Caco-2 (cell line): ENCODE results near the gene PMEPA1. TPM values are rescaled to one million over a fixed set of nuclear protein-coding genes. Genes with fewer than 3 reads are reported as not detected.

Experiments used
- BruUV-seq: library from RNA; stranded (reverse); fragments of 400-500 nt; replicated peaks from 2 replicates; lab custom pipeline; 2021; lab: Mats Ljungman, UMichigan
- CTCF ChIA-PET: fragments of 300-600 bp; sonication (Branson Sonifier 250); formaldehyde crosslinking; loops from one replicate; lab custom pipeline; 2022; ENCODE audit warnings: antibody characterized with exemption; lab: Charles Lee
- POLR2A ChIA-PET: fragments of 300-600 bp; sonication (Branson Sonifier 250); formaldehyde crosslinking; loops from one replicate; lab custom pipeline; 2022; ENCODE audit warnings: antibody characterized with exemption; lab: Charles Lee
- DNase-seq, 2 experiments: peaks; one replicate each; pipeline versions ENCODE4 v3.0.0 to v3.0.0-alpha.2; 2020 to 2022
- H3K27me3 ChIP-seq: replicated peaks from 2 replicates; pipeline ENCODE4 v1.6.0; 2011; ENCODE audit warnings: low read length; ENCODE audit not compliant: control insufficient read depth, insufficient read depth
- H3K36me3 ChIP-seq: 2 replicates; pipeline ENCODE4 v1.5.1; 2011; ENCODE audit warnings: low read length; ENCODE audit not compliant: control insufficient read depth, insufficient read depth
- H3K4me1 ChIP-seq: fragments of 250-450 bp; sonication (Bioruptor Pico); 2 replicates; pipeline ENCODE4 v1.5.1; 2020; ENCODE audit warnings: mild to moderate bottlenecking
- H3K4me3 ChIP-seq: 2 replicates; pipeline ENCODE4 v1.5.1; 2011; ENCODE audit warnings: low read depth, mild to moderate bottlenecking, control low read depth, low read length
- H3K9me3 ChIP-seq: fragments of 250-450 bp; sonication (Bioruptor Pico); 2 replicates; pipeline ENCODE4 v1.5.1; 2020; ENCODE audit warnings: mild to moderate bottlenecking, moderate library complexity
- H3K27ac Mint-ChIP-seq: one replicate; pipeline ENCODE4 v1.8.0; 2022; ENCODE audit warnings: mixed read lengths; ENCODE audit not compliant: unreplicated experiment
- H3K27me3 Mint-ChIP-seq: one replicate; pipeline ENCODE4 v1.8.0; 2022; ENCODE audit warnings: mixed read lengths; ENCODE audit not compliant: insufficient read depth, unreplicated experiment
- H3K36me3 Mint-ChIP-seq: one replicate; pipeline ENCODE4 v1.8.0; 2022; ENCODE audit warnings: mild to moderate bottlenecking, mixed read lengths; ENCODE audit not compliant: insufficient read depth, unreplicated experiment
- H3K4me1 Mint-ChIP-seq: one replicate; pipeline ENCODE4 v1.8.0; 2022; ENCODE audit warnings: low read depth, mixed read lengths; ENCODE audit not compliant: unreplicated experiment
- H3K4me3 Mint-ChIP-seq: one replicate; pipeline ENCODE4 v1.8.0; 2022; ENCODE audit warnings: mild to moderate bottlenecking, moderate library complexity, mixed read lengths; ENCODE audit not compliant: unreplicated experiment
- H3K9me3 Mint-ChIP-seq: one replicate; pipeline ENCODE4 v1.8.0; 2022; ENCODE audit warnings: mixed read lengths; ENCODE audit not compliant: unreplicated experiment
- intact Hi-C: fragments of 100-400 bp; cut with micrococcal nuclease; formaldehyde crosslinking; loops from one replicate; pipeline ENCODE4 v1.10.0; 2022; ENCODE audit not compliant: unreplicated experiment
- total RNA-seq: library from RNA; stranded (reverse); gene quantifications from 2 replicates; pipeline ENCODE4 v1.2.3, GENCODE V29; 2022
- TF ChIP-seq, protein P1 (sequence below), 2 experiments: fragments of 200-600 bp in 1 of 2; IDR thresholded peaks; 1 replicate in 1 of 2; 2 replicates in 1 of 2; pipeline versions ENCODE4 v1.5.1 to v1.8.0; 2011 to 2022; ENCODE audit warnings: antibody characterized with exemption in 1 of 2, control low read depth in 1 of 2, inconsistent platforms in 1 of 2, low read depth in 1 of 2, low read length in 1 of 2, mild to moderate bottlenecking in 1 of 2, moderate library complexity in 1 of 2; ENCODE audit not compliant: insufficient read depth in 1 of 2, severe bottlenecking in 1 of 2, unreplicated experiment in 1 of 2

PMEPA1 gene
- total RNA-seq, 1 experiment from 2014 or later, result 3.3 TPM

GRCh38 chr20:57697543-57697942 is 12.3 kb downstream of the PMEPA1 start:
- H3K9me3 Mint-ChIP-seq, result no peaks in the 10 kb centered on the region

GRCh38 chr20:57696401-57696961 is 13.3 kb downstream of the PMEPA1 start:
- CTCF ChIA-PET, result interaction anchor here (1.7 kb wide), 1 partner anchor 14 kb away, joined by 6 read pairs; the partner anchor contains the start of gene PMEPA1
- Mint-ChIP-seq H3K27ac (no peak overlapping the region), H3K4me3 (no peak overlapping the region), H3K27me3 (peaks cover 2% of the 10 kb centered on the region), H3K9me3 (no peaks in the 10 kb centered on the region), H3K4me1 (peaks cover 41% of the 10 kb centered on the region), H3K36me3 (no peaks in the 10 kb centered on the region)
- H3K36me3 ChIP-seq, result no peaks in the 10 kb centered on the region
- H3K4me3 ChIP-seq, result no peak overlapping the region
- POLR2A ChIA-PET, result no interaction called here
- H3K9me3 ChIP-seq, result no peaks in the 10 kb centered on the region
- BruUV-seq, result no TSS peak
- peaks cover 43% of the 10 kb centered on the region for H3K4me1 ChIP-seq
- no peaks in the 10 kb centered on the region; the same call in none of the 2 replicates for H3K27me3 ChIP-seq
- intact Hi-C loops, result no loop called here
- TF ChIP-seq, protein P1, sequence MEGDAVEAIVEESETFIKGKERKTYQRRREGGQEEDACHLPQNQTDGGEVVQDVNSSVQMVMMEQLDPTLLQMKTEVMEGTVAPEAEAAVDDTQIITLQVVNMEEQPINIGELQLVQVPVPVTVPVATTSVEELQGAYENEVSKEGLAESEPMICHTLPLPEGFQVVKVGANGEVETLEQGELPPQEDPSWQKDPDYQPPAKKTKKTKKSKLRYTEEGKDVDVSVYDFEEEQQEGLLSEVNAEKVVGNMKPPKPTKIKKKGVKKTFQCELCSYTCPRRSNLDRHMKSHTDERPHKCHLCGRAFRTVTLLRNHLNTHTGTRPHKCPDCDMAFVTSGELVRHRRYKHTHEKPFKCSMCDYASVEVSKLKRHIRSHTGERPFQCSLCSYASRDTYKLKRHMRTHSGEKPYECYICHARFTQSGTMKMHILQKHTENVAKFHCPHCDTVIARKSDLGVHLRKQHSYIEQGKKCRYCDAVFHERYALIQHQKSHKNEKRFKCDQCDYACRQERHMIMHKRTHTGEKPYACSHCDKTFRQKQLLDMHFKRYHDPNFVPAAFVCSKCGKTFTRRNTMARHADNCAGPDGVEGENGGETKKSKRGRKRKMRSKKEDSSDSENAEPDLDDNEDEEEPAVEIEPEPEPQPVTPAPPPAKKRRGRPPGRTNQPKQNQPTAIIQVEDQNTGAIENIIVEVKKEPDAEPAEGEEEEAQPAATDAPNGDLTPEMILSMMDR (IDR thresholded peaks at IDR 0.05; ENCODE audit: insufficient read depth in 1 of 2, low read depth in 1 of 2, low read length in 1 of 2, severe bottlenecking in 1 of 2, unreplicated experiment in 1 of 2), result no peak
- no peak for DNase-seq

More at GRCh38 chr20:57697543-57697942, 12.3 kb downstream of the PMEPA1 start:
- TF ChIP-seq, protein P1 (IDR thresholded peaks at IDR 0.05; ENCODE audit: insufficient read depth in 1 of 2, low read depth in 1 of 2, low read length in 1 of 2, severe bottlenecking in 1 of 2, unreplicated experiment in 1 of 2), result no peak
- H3K27me3 Mint-ChIP-seq, result peaks cover 2% of the 10 kb centered on the region
- H3K27ac Mint-ChIP-seq, result no peak overlapping the region
- POLR2A ChIA-PET, result no interaction called here
- Histone ChIP-seq H3K27me3 (no peaks in the 10 kb centered on the region; the same call in none of the 2 replicates), H3K4me3 (no peak overlapping the region), H3K4me1 (peaks cover 38% of the 10 kb centered on the region), H3K9me3 (no peaks in the 10 kb centered on the region), H3K36me3 (no peaks in the 10 kb centered on the region)
- peak overlapping the region; percentile 45 for H3K4me3 Mint-ChIP-seq
- H3K36me3 Mint-ChIP-seq, result no peaks in the 10 kb centered on the region
- intact Hi-C loops, result no loop called here
- CTCF ChIA-PET, result interaction anchor here (1.2 to 1.8 kb wide), 4 partner anchors 10 to 390 kb away, joined by 3 to 6 read pairs (median 5); partner anchors contain the start of gene PMEPA1
- H3K4me1 Mint-ChIP-seq, result peaks cover 33% of the 10 kb centered on the region
- DNase-seq, result no peak
- TSS peak; percentile 29 for BruUV-seq

DNA sequence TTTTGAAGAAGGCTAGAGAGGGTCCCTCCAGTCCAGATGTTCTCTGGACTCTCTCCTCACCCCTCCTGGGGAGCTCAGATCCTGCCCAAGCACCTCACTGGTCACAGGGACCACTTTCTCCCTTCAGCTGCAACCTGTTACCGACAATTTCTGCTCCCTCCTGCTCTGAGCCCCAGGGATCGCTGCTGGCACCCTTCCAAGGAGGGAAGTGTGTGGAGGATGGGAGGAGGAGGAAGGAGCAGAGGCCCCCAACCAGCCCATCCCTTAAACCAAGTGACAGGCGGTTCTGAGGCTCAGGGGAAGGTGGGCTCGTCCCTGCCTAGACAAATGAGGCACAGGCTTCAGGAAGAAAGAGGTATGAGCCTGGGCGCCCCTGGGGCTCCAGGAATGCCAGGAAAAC is 13.9 kb downstream of the PMEPA1 start:
- TF ChIP-seq, protein P1 (IDR thresholded peaks at IDR 0.05; ENCODE audit: insufficient read depth in 1 of 2, low read depth in 1 of 2, low read length in 1 of 2, severe bottlenecking in 1 of 2, unreplicated experiment in 1 of 2), result no peak
- Histone ChIP-seq H3K4me3 (no peak overlapping the region), H3K9me3 (no peaks in the 10 kb centered on the region), H3K36me3 (no peaks in the 10 kb centered on the region), H3K4me1 (peaks cover 43% of the 10 kb centered on the region), H3K27me3 (no peaks in the 10 kb centered on the region; the same call in none of the 2 replicates)
- BruUV-seq, result no TSS peak
- no peak overlapping the region for H3K27ac Mint-ChIP-seq
- DNase-seq, result no peak
- no peak overlapping the region for H3K4me3 Mint-ChIP-seq
- H3K27me3 Mint-ChIP-seq, result peaks cover 2% of the 10 kb centered on the region
- H3K4me1 Mint-ChIP-seq, result peaks cover 41% of the 10 kb centered on the region
- H3K9me3 Mint-ChIP-seq, result no peaks in the 10 kb centered on the region
- ChIA-PET POLR2A (no interaction called here), CTCF (interaction anchor here (1.7 kb wide), 1 partner anchor 14 kb away, joined by 6 read pairs; the partner anchor contains the start of gene PMEPA1)
- intact Hi-C loops, result no loop called here
- no peaks in the 10 kb centered on the region for H3K36me3 Mint-ChIP-seq
